HG03095 (cell line): ENCODE results near the gene ATP6V1C2.

ENCODE experiments used
- ATAC-seq: cut with Tn5 transposase; IDR thresholded peaks from one replicate; pipeline ENCODE4 v1.9.1; 2021; ENCODE audit warnings: moderate library complexity; ENCODE audit not compliant: unreplicated experiment

ATP6V1C2 gene, protein sequence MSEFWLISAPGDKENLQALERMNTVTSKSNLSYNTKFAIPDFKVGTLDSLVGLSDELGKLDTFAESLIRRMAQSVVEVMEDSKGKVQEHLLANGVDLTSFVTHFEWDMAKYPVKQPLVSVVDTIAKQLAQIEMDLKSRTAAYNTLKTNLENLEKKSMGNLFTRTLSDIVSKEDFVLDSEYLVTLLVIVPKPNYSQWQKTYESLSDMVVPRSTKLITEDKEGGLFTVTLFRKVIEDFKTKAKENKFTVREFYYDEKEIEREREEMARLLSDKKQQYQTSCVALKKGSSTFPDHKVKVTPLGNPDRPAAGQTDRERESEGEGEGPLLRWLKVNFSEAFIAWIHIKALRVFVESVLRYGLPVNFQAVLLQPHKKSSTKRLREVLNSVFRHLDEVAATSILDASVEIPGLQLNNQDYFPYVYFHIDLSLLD

DNA sequence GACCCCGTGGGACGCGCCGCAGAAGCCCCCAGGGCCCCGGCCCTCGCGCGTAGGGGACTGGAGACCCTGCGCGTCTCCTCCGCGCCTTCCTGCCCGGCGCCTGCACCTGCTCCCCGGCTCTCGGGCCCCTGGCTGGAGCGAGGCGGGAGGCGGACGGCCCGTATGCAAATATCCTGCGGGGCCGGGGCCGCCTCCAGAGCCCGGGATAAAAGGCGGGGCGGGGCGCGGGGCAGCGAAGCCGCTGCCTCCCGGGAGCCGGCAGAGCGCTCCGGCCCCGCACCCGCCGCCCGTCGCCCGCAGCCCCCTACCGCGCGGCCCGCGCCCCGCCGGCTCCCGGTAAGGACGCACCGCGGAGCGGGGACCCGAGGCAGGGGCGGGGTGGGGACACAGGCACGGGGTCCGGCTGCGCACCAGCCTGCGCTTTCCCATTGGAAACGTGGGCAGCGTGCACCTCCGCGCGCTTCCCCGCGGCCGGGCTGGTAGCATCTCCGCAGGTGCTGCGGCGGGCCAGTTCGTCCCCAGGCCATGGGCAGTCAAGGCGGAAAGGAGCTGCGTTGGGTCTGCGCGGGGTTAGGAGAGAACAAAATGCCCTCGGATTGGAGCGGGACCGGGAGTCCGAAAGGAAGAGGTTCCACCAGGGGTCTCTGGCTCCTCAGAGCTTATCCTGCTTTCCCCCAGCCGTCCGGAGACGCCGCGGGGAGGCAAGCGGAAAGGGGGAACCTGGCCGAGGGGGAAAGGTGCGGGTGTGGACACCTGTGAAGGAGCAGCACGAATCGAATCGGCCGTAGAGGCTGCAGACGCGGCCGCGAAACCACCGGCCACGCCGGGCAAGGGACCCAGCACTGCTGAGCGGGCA, at the start of gene ATP6V1C2:
ATP6V1C2 (plus strand) TSS at position 235 of the 856 bp plus-strand sequence. CDS start 1,220 bp downstream, outside the sequence.
- ATAC-seq: peak; percentile 85

DNA sequence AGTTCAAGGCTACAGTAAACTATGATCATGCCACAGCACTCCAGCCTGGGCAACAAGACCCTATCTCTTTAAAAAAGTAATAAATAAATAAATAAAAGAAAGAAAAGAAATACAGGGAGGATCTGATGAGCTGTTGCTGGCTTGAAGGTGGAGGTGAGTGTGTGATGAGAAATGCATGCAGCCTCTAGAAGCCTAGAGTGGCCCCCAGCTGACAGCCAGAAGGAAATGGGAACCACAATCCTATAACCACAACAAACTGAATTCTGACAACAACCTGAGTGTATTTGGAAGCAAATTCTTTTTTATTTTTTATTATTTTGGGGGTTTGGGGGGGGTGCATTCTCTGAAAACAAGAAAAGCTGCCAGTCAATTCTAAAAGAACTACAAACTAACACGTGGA, 46.3 kb upstream of the ATP6V1C2 start:
- ATAC-seq: no peak

DNA sequence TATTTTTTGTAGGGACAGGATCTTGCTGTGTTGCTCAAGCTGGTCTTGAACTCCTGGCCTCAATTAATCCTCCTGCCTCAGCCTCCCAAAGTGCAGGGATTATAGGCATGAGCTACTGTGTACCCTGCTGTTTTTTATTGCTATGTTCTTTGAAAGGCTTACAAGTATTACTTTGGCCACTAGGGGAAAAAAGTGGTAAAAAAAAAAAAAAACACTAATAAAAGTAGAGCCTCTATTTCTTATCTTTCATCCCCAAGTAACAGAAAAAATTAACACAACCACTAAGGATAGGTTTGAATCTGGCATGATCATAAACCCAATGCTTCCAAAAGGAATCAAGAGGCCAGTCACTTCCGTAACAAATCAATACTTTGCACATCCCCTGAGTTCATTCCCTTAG, 43.2 kb upstream of the ATP6V1C2 start:
- no peak for ATAC-seq

DNA sequence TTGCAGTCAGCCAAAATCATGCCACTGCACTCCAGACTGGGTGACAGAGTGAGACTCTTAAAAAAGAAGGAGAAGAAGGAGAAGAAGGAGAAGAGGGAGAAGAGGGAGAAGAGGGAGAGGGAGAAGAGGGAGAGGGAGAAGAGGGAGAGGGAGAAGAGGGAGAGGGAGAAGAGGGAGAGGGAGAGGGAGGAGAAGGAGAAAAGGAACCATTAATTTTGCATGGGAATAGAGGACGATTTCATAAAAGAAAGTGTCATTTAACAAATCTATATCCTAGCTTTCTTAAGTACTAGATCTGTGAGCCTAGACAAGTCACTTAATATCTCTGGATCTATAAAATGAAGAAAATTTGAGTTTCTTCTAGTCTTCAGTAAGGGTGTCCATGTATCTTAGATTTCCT, 41.2 kb upstream of the ATP6V1C2 start:
- no peak for ATAC-seq

DNA sequence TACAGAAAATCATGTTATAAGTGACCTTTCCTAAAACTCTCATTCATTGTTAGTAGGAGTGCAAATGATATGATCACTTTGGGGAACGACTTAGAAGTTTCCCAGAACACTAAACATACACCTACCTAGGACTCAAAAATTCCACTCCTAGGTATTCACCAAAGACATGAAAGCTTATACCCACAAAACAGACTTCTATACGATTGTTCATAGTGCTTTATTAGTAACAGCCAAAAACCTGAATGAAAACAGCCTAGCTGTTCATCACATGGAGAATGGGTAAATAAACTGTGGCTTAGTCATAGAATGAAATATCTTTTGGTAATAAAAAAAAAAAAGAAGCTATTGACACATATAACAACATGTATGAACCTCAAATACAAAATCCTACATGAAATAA, 40.5 kb upstream of the ATP6V1C2 start:
- no peak for ATAC-seq

DNA sequence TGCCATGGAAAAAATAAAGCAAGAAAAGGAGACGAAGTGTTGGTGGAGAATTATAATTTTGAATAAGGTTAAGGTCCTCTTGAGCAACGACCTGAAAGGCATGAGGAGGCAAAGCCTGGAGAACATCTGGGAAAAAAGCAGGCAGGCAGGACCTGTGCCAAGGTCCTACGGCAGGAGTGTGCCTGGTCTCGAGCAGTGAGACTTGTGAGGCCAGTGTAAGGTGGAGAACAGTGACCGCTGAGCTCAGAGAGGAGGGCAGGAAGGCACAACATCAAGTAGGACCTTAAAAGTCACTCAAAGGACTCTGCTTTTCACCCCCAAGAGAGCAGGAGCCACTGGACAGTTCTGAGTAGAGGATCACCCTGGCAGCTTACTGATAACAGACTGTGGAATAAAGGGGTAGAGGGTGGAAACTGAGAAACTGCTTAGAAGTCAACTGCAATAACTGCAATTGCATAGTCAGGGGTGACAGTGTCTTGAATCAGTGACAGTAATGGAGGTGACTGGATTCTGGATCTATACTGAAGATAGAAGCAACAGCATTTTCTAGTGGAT, 35.2 kb upstream of the ATP6V1C2 start:
- ATAC-seq: no peak

DNA sequence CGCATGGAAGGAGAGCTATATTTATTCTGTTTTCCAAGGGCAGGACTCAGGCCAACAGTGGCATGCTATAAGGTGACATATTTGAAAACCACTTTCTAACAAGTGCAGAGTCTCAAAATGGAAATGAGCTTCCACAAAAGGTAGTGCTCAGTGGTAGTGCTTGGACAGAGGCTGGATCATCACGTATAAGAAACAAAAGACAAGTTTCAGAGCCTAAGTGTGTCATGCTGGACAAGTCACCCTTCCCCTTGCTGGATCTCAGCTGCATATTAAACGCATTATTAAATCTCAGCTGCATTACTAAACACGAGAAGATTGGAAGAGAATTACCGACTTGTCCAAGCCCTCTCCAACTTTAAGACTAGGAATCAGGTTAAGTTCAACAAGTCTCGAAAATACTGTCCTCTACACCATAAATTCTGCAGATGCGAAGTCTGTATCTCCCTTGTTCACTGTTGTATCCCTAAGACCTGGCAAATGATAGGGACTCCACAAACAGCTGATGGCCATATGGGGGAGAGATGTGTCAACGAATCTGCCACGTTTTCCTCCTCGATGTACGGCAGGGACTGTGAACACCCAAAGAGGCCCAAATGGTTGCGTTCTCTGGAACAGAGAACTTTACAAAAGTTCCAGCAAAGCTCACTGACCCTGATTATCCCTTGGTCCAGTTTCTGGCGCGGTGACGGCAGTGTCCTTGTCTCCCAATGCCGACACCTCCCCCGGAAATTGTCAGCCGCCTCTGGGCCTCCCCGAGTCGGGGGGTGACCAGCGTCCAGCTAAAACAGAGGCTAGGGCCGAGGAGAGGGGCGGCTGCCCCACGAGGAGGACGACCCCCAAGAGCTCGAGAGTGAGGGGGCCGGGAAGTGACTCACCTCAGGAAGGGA, 32.3 kb upstream of the ATP6V1C2 start:
- ATAC-seq: peak; percentile 31

DNA sequence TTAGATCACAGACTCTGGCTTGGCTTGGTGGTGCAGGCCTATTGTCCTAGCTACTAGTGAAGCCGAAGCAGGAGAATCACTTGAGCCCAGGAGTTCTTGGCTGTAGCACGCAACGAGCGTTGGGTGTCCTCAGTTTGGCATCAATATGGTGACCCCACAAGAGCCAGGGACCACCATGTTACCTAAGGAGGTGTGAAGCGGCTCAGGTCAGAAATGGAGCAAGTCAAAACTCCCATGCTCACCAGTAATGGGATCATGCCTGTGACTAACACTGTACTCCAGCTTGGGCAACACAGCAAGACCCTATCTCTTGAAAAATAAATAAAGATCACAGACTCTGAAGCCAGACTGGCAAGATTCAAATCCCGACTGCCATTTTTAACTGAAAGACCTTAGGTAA, 29.9 kb upstream of the ATP6V1C2 start:
- no peak for ATAC-seq

DNA sequence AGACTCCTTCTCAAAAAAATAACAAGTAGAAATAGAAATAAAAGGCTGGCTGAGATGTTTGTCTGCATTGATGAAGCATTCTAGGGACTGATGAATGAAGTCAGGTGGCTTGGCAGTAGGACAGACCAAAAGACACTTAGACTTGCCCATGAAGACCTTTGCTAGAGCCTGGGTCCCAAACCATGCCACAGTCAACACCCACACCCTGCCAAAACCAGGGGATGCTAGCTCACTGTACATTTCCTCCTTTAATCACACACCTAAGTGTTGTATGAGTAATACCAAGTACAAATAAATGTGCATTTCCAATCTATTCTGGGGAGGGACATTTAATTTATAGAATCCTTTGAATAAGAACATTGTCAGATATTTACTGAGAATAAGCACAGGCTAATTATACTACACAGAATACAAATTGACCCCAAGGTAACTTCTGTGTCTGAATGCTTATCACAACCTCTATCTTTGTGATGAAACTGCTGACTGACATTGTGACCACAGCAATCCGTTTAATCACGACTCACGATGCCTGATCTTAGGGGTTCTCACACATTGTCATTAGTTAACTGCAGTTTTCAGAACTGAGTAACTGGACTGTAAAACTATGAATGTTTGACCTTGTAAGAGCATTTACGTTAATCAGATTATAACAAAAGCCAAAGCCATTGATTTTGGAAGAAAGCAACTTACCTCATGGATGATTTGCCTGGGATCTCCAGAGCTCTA, 21.2 kb upstream of the ATP6V1C2 start:
- no peak for ATAC-seq

DNA sequence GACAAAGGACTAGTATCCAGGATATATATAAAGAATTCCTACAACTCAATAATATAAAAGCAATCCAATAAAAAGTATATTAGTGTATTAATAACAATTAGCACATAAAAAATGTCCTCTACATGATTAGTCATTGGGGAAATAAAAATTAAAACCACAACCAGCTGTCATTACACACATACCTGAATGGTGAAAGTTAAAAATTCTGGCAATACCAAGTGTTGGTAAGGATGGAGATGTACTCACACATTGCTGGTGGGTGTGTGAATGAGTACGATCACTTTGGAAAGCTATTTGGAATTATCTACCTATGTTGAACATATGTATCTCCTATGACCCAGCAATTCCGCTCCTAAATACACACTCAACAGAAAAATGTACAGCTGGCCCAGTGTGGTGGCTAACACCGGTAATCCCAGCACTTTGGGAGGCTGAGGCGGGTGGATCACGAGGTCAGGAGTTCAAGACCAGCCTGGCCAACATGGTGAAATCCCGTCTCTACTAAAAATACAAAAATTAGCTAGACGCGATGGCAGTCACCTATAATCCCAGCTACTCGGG, 17.3 kb upstream of the ATP6V1C2 start:
- ATAC-seq: no peak

DNA sequence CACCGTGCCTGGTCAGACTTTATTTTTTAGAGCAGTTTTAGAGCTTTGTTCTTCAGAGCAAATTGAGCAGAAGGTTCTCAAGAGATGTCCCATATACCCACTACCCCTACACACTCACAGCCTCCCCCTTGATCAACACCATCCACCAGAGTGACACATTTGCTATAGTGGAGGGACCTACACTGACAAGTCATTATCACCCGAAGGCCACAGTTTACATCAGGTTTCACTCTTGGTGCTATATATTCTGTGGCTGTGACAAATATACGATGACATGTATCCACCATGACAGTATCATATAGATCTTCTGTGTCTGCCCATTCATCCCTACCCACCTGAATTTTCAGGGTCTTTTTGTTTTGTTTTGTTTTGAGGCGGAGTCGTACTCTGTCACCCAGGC, 15.4 kb upstream of the ATP6V1C2 start:
- no peak for ATAC-seq

DNA sequence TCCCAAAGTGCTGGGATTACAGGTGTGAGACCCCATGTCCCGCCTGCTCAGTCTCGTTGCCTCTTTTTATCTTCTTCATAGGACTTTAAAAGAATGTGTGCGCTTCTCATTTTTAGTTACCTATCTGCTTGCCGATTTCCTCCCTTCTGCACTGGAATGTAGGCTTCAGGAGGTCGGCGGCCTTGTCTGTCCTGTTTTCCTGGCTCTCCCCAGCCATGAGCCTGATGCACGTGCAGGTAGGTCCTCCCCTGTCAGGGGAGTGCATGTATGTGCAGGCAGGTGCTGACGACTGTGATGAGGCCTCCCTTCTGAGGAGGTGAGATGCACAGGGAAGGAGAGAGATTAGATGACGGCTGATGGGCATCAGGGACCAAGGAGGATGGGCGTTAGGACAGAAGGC, 13.6 kb upstream of the ATP6V1C2 start:
- no peak for ATAC-seq

DNA sequence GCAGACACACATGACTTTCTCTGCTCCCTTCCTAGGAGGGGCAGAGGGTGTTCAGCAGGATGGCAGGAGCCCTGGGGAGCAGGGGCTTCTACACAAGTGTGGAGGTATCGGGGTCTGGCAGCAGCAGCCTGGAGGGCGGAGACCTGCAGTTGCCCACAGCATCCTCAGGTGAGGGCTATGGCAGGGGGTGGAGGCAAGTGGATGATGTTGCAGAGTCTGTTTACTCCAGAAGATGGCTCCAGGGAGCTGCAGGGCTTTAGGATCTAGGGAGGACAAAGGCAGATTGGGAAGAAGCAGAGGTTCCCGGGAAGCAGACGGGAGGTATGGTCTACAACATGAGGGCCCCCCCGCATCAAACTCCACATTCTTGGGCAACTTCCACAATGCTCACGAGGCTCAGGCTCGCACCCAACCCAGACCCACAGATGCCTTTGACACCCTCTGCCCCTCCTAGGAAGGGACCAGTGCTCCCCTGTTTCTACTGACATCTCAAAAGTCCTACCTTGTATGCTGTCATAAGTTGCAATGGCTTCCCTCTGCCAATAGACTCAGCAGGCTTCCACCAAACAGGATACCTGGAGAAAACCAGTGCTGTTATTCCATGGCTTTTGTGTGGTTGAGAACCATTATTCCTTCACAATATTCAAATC, 12.0 kb upstream of the ATP6V1C2 start:
- no peak for ATAC-seq

DNA sequence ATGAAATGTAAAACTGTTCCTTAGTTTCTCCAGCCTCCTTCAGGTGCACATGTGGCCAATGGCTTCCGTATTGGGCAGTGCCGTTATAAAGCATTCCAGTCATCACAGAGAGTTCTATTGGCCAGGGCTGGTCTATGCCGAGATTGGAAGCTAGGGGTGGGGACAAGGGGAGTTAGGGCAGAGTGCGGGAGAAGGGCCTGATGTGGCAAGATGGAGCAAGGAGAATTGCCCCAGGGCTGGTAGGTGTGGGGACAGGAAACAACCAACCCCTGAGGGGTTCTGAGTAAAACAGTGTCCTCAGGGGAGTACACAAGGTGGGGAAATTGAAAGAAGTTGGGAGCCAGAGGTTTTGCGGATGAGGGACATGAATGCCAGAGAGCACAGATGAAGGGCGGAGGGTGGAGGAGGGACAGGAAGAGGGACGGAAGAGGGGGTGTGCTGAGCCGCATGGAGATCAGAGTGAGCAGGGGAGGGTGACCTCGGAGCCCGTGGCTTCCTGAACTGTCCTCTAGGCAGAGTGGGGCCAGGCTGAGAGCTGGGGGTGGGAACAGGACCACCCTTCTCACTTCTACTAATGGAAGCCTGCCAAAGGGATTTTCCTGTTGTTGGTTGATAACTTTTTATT, 9.1 kb upstream of the ATP6V1C2 start:
- ATAC-seq: no peak

DNA sequence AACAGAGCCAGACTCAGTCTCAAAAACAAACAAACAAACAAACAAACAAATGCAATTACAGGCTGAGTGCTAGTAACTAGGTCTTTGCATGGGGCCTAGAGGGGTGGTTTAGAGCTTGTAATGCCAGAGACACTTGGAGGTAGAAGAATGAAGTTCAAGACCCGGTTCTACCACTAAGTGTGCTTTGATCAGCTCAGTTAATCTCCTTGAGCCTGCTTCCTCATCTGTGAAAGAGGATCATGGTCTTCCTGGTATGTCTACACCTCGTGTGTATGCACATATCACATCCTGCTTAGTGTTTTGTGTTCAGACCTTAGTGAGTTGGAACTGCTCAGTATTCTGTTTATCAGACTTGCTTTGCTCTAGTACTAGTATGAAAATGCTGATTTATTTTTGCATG, 4.8 kb upstream of the ATP6V1C2 start:
- no peak for ATAC-seq

DNA sequence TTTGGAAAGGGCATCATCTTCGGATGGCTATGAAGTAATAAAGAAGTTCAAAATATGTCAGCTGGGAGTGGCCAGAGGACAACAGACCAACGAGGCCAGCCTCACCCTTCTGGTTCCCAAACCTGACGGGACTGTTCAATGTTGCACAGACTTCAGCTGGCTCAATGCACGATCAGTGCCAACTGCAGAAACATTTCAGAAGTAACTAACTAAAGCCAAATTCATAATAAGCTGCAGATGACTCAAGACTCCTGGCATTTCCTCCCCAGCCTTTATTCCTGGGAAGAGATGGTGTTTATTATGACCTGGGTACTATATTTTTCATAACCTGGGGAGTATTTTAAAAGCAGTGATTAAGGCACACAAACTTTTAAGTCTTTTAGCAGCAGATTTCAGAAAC, 3.8 kb upstream of the ATP6V1C2 start:
- no peak for ATAC-seq

DNA sequence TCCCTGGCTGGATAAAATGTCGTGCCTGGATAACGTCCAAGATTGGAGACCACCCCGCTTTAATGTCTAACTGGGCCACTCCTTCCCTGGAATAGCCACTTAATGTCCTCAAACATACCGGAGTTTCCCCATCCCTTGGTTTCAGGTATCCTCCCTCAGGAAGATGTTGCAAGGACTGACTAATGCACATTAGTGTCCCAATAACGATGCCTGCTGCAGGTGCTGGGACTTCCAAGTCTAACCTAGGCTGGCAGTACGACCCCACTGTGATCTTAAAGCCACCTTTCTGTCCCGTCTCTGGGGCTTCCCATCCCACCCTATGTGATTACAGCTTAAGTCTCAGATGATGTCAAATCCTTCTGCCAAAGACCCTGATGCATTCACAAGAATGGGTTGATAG, 1.1 kb upstream of the ATP6V1C2 start:
- ATAC-seq: no peak

DNA sequence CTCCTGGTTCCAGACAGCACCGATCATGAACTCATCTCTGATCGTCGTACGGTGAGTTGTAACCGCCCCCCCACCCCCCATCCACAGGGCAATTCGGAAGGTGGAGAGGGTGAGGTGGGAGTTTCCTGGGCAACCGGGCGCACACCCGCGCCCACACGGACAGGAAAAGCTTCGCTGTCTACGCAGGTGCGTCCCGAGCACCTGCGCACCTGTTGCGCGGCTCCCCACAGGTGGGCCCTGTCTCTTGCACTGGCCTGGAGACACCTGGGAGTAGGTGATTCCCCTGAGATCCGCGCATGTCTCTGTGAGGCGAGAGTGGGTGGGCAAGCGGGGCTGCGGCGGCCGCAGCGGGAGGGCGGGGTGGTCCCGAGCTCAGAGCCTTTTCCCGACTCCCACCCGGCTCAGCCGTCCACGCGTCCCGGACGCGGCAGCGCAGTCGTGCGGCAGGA, 459 bp upstream of the ATP6V1C2 start:
- ATAC-seq: no peak
